ENCODE results near the gene CBLB. TPM values are rescaled to one million over a fixed set of nuclear protein-coding genes. Genes with fewer than 3 reads are reported as not detected.
"Not testable (repeated sequence)": the region's sequence is repeated elsewhere in the genome, so short reads cannot be mapped to it uniquely, and the experiment has no call there.

The CBLB gene
- total and polyA plus RNA-seq, 4 donors = 3.1 to 22.8 (median 9.8) TPM

DNA sequence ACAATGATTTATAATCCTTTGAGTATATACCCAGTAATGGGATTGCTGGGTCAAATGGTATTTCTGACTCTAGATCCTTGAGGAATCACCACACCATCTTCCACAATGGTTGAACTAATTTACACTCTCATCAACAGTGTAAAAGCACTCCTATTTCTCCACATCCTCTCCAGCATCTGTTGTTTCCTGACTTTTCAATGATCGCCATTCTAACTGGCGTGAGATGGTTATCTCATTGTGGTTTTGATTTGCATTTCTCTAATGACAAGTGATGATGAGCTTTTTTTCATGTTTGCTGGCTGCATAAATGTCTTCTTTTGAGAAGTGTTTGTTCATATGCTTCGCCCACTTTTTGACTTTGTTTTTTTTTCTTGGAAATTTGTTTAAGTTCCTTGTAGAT is 141.8 kb downstream of the CBLB start:
- not testable (repeated sequence) for H3K9ac ChIP-seq (ENCODE audit: low read depth in 1 of 2, low read length in 2 of 2); H3K27ac ChIP-seq (ENCODE audit: low read depth in 1 of 2, low read length in 2 of 2); H3K27me3 ChIP-seq (ENCODE audit: control insufficient read depth in 4 of 4, insufficient read depth in 4 of 4, low read length in 3 of 4)

DNA sequence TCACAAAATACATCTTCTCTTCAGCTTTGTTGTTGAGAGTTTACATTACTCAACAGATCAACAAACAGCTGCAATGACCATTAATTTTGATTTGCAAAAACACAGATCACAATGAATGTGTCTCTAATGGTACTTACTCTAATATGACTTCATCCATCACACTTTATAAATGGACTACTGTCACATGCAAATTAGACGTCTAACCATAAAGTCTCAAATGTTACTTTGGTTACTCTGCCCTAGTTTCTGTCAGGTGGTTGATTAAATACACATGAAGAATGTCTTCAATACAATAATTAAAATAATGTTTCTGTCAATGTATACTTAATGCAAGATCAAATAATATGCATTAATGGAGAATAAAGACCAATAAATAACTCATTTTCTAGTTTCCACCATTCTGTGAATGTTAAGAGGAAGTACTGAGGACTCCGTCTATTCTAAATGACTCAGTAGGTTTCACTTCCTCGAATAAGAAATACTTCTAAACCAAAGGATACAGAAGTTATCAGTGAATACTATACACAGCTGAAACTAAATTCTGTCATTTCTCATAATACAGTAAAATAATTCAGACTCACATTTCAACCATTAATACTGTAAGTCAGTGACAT is 145.8 kb downstream of the CBLB start:
- Histone ChIP-seq H3K27me3 (ENCODE audit: control insufficient read depth in 4 of 4, insufficient read depth in 4 of 4, low read length in 3 of 4) (no peaks in the 10 kb centered on the region), H3K4me1 (ENCODE audit: control insufficient read depth in 4 of 4, insufficient read depth in 4 of 4, low read length in 3 of 4) (no peaks in the 10 kb centered on the region), H3K9me3 (ENCODE audit: control insufficient read depth in 4 of 4, low read length in 3 of 4) (no peaks in the 10 kb centered on the region), H3K4me3 (ENCODE audit: low read depth in 1 of 3, low read length in 3 of 3) (no peak overlapping the region), H3K9ac (ENCODE audit: low read depth in 1 of 2, low read length in 2 of 2) (no peak overlapping the region), H3K36me3 (ENCODE audit: control insufficient read depth in 4 of 4, insufficient read depth in 3 of 4, low read depth in 1 of 4, low read length in 3 of 4) (peaks cover 0 to 6% (median 3%) of the 10 kb centered on the region in 4 donors), H3K27ac (ENCODE audit: low read depth in 1 of 2, low read length in 2 of 2) (no peak overlapping the region)
- DNase-seq (ENCODE audit: low spot score) = no peak
- no peak for TF ChIP-seq SP1 (IDR thresholded peaks at IDR 0.05)
- WGBS = 71% methylated on average over 3 of the region's 3 CpGs

More for the DNA sequence above, 141.8 kb downstream of the CBLB start:
- not testable (repeated sequence) for DNase-seq (ENCODE audit: low spot score); H3K4me3 ChIP-seq (ENCODE audit: low read depth in 1 of 3, low read length in 3 of 3); H3K36me3 ChIP-seq (ENCODE audit: control insufficient read depth in 4 of 4, insufficient read depth in 3 of 4, low read depth in 1 of 4, low read length in 3 of 4); H3K4me1 ChIP-seq (ENCODE audit: control insufficient read depth in 4 of 4, insufficient read depth in 4 of 4, low read length in 3 of 4); H3K9me3 ChIP-seq (ENCODE audit: control insufficient read depth in 4 of 4, low read length in 3 of 4)
- WGBS = 98% methylated on average over 3 of the region's 3 CpGs

GRCh38 chr3:105719791-105720190 is 149.0 kb downstream of the CBLB start:
- H3K36me3 ChIP-seq (ENCODE audit: control insufficient read depth in 4 of 4, insufficient read depth in 3 of 4, low read depth in 1 of 4, low read length in 3 of 4) = peaks cover 0 to 6% (median 5%) of the 10 kb centered on the region in 4 donors
- no peaks in the 10 kb centered on the region for H3K9me3 ChIP-seq (ENCODE audit: control insufficient read depth in 4 of 4, low read length in 3 of 4)
- no peak overlapping the region for H3K4me3 ChIP-seq (ENCODE audit: low read depth in 1 of 3, low read length in 3 of 3)
- 89% methylated on average over 12 of the region's 12 CpGs for WGBS
- no peaks in the 10 kb centered on the region for H3K27me3 ChIP-seq (ENCODE audit: control insufficient read depth in 4 of 4, insufficient read depth in 4 of 4, low read length in 3 of 4)
- H3K4me1 ChIP-seq (ENCODE audit: control insufficient read depth in 4 of 4, insufficient read depth in 4 of 4, low read length in 3 of 4) = no peaks in the 10 kb centered on the region
- H3K9ac ChIP-seq (ENCODE audit: low read depth in 1 of 2, low read length in 2 of 2) = no peak overlapping the region
- no peak for DNase-seq (ENCODE audit: low spot score)
- no peak for TF ChIP-seq YY1 (IDR thresholded peaks at IDR 0.05)
- H3K27ac ChIP-seq (ENCODE audit: low read depth in 1 of 2, low read length in 2 of 2) = no peak overlapping the region

DNA sequence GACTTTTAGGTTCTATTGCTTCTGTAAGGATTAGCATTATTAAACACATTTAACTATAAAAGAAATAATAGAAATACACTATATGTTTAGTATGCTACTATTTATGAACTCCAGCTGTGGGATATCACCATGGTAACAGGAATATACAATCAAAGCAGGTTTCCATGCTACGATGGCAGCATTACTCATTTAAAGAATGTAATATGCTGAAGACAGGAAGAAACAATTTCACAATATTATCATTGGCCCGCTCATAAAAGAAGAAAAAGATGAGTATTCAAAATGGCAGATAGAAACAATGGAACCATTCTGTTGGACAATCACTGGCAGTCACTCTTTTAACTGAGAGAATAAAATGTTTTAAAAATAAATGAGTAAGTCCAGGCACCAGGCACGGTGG is 153.4 kb downstream of the CBLB start:
- H3K4me1 ChIP-seq (ENCODE audit: control insufficient read depth in 4 of 4, insufficient read depth in 4 of 4, low read length in 3 of 4) = no peaks in the 10 kb centered on the region
- no peak overlapping the region for H3K4me3 ChIP-seq (ENCODE audit: low read depth in 1 of 3, low read length in 3 of 3)
- no peaks in the 10 kb centered on the region for H3K27me3 ChIP-seq (ENCODE audit: control insufficient read depth in 4 of 4, insufficient read depth in 4 of 4, low read length in 3 of 4)
- no peak for DNase-seq (ENCODE audit: low spot score)
- no peak overlapping the region for H3K9ac ChIP-seq (ENCODE audit: low read depth in 1 of 2, low read length in 2 of 2)
- H3K36me3 ChIP-seq (ENCODE audit: control insufficient read depth in 4 of 4, insufficient read depth in 3 of 4, low read depth in 1 of 4, low read length in 3 of 4) = peaks cover 2 to 10% (median 8%) of the 10 kb centered on the region in 4 donors
- WGBS = 89% methylated on average over 3 of the region's 3 CpGs
- H3K27ac ChIP-seq (ENCODE audit: low read depth in 1 of 2, low read length in 2 of 2) = no peak overlapping the region
- no peaks in the 10 kb centered on the region for H3K9me3 ChIP-seq (ENCODE audit: control insufficient read depth in 4 of 4, low read length in 3 of 4)
- TF ChIP-seq HNF4G (IDR thresholded peaks at IDR 0.05) (no peak), JUND (IDR thresholded peaks at IDR 0.05) (no peak), FOXA2 (IDR thresholded peaks at IDR 0.05) (no peak), NR2F2 (IDR thresholded peaks at IDR 0.05) (no peak), RXRA (IDR thresholded peaks at IDR 0.05) (no peak), SP1 (IDR thresholded peaks at IDR 0.05) (no peak), EGR1 (IDR thresholded peaks at IDR 0.05; ENCODE audit: low read depth in 2 of 2) (no peak), RAD21 (IDR thresholded peaks at IDR 0.05) (no peak), HNF4A (conservative IDR thresholded peaks at IDR 0.05) (no peak), TAF1 (conservative IDR thresholded peaks at IDR 0.05) (no peak), FOXA1 (IDR thresholded peaks at IDR 0.05) (no peak), MAX (IDR thresholded peaks at IDR 0.05) (no peak), ATF3 (IDR thresholded peaks at IDR 0.05) (no peak)
- TF ChIP-seq, protein P1, sequence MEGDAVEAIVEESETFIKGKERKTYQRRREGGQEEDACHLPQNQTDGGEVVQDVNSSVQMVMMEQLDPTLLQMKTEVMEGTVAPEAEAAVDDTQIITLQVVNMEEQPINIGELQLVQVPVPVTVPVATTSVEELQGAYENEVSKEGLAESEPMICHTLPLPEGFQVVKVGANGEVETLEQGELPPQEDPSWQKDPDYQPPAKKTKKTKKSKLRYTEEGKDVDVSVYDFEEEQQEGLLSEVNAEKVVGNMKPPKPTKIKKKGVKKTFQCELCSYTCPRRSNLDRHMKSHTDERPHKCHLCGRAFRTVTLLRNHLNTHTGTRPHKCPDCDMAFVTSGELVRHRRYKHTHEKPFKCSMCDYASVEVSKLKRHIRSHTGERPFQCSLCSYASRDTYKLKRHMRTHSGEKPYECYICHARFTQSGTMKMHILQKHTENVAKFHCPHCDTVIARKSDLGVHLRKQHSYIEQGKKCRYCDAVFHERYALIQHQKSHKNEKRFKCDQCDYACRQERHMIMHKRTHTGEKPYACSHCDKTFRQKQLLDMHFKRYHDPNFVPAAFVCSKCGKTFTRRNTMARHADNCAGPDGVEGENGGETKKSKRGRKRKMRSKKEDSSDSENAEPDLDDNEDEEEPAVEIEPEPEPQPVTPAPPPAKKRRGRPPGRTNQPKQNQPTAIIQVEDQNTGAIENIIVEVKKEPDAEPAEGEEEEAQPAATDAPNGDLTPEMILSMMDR (IDR thresholded peaks at IDR 0.05; ENCODE audit: low read depth, low read length, missing input control) = no peak
- TF ChIP-seq, protein P2, sequence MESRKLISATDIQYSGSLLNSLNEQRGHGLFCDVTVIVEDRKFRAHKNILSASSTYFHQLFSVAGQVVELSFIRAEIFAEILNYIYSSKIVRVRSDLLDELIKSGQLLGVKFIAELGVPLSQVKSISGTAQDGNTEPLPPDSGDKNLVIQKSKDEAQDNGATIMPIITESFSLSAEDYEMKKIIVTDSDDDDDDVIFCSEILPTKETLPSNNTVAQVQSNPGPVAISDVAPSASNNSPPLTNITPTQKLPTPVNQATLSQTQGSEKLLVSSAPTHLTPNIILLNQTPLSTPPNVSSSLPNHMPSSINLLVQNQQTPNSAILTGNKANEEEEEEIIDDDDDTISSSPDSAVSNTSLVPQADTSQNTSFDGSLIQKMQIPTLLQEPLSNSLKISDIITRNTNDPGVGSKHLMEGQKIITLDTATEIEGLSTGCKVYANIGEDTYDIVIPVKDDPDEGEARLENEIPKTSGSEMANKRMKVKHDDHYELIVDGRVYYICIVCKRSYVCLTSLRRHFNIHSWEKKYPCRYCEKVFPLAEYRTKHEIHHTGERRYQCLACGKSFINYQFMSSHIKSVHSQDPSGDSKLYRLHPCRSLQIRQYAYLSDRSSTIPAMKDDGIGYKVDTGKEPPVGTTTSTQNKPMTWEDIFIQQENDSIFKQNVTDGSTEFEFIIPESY (IDR thresholded peaks at IDR 0.05) = no peak
- TF ChIP-seq, protein P3, sequence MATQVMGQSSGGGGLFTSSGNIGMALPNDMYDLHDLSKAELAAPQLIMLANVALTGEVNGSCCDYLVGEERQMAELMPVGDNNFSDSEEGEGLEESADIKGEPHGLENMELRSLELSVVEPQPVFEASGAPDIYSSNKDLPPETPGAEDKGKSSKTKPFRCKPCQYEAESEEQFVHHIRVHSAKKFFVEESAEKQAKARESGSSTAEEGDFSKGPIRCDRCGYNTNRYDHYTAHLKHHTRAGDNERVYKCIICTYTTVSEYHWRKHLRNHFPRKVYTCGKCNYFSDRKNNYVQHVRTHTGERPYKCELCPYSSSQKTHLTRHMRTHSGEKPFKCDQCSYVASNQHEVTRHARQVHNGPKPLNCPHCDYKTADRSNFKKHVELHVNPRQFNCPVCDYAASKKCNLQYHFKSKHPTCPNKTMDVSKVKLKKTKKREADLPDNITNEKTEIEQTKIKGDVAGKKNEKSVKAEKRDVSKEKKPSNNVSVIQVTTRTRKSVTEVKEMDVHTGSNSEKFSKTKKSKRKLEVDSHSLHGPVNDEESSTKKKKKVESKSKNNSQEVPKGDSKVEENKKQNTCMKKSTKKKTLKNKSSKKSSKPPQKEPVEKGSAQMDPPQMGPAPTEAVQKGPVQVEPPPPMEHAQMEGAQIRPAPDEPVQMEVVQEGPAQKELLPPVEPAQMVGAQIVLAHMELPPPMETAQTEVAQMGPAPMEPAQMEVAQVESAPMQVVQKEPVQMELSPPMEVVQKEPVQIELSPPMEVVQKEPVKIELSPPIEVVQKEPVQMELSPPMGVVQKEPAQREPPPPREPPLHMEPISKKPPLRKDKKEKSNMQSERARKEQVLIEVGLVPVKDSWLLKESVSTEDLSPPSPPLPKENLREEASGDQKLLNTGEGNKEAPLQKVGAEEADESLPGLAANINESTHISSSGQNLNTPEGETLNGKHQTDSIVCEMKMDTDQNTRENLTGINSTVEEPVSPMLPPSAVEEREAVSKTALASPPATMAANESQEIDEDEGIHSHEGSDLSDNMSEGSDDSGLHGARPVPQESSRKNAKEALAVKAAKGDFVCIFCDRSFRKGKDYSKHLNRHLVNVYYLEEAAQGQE (IDR thresholded peaks at IDR 0.05) = no peak
